GM23338 (cell line): ENCODE results near the gene CHPF. TPM values are rescaled to one million over a fixed set of nuclear protein-coding genes. Genes with fewer than 3 reads are reported as not detected.

Experiments
- ATAC-seq: fragments of 200-7000 bp; cut with Tn5 transposase; 3 replicates; pipeline ENCODE4 v1.9.1; 2020
- DNase-seq: peaks from one replicate; pipeline ENCODE4 v3.0.0-alpha.2; 2015; ENCODE audit warnings: low spot score
- H2AFZ ChIP-seq: fragments of 200-600 bp; sonication (generic); 2 replicates; pipeline ENCODE4 v1.8.0; 2016; ENCODE audit warnings: antibody characterized with exemption, mild to moderate bottlenecking, moderate library complexity
- H3F3A ChIP-seq: fragments of 200-600 bp; sonication (generic); replicated peaks from 2 replicates; pipeline ENCODE4 v1.8.0; 2017; ENCODE audit warnings: antibody characterized with exemption, mixed run types, low read depth
- H3K27ac ChIP-seq: fragments of 200-600 bp; sonication (generic); 2 replicates; pipeline ENCODE4 v1.6.1; 2016; ENCODE audit warnings: low read depth
- H3K27me3 ChIP-seq: fragments of 200-600 bp; sonication (generic); 2 replicates; pipeline ENCODE4 v1.8.0; 2016; ENCODE audit warnings: mild to moderate bottlenecking, mixed run types, moderate library complexity; ENCODE audit not compliant: insufficient read depth
- H3K36me3 ChIP-seq: fragments of 200-600 bp; sonication (generic); 2 replicates; pipeline ENCODE4 v1.8.0; 2016; ENCODE audit warnings: mild to moderate bottlenecking; ENCODE audit not compliant: insufficient read depth
- H3K4me1 ChIP-seq: fragments of 200-600 bp; sonication (generic); 2 replicates; pipeline ENCODE4 v1.8.0; 2016; ENCODE audit warnings: mild to moderate bottlenecking, moderate library complexity; ENCODE audit not compliant: insufficient read depth
- H3K4me2 ChIP-seq: fragments of 200-600 bp; sonication (generic); 2 replicates; pipeline ENCODE4 v1.7.1; 2017; ENCODE audit warnings: mixed run types
- H3K4me3 ChIP-seq: fragments of 200-600 bp; sonication (generic); 2 replicates; pipeline ENCODE4 v1.6.1; 2016; ENCODE audit warnings: mixed run types
- H3K79me2 ChIP-seq: fragments of 200-600 bp; sonication (generic); replicated peaks from 2 replicates; pipeline ENCODE4 v1.8.0; 2017; ENCODE audit warnings: mild to moderate bottlenecking; ENCODE audit not compliant: insufficient read depth
- H3K9me2 ChIP-seq: fragments of 200-600 bp; sonication (generic); 2 replicates; pipeline ENCODE4 v1.8.0; 2017; ENCODE audit not compliant: insufficient read depth
- H4K20me1 ChIP-seq: fragments of 200-600 bp; sonication (generic); replicated peaks from 2 replicates; pipeline ENCODE4 v1.8.0; 2017; ENCODE audit warnings: mild to moderate bottlenecking; ENCODE audit not compliant: insufficient read depth
- H3K27ac Mint-ChIP-seq: 2 replicates; pipeline ENCODE4 v1.8.0; 2020; ENCODE audit warnings: inconsistent platforms, mild to moderate bottlenecking, moderate library complexity, mixed read lengths
- H3K27me3 Mint-ChIP-seq: 3 replicates; pipeline ENCODE4 v1.8.0; 2022; ENCODE audit warnings: low read depth, mild to moderate bottlenecking, moderate library complexity, mixed read lengths, inconsistent platforms; ENCODE audit not compliant: insufficient read depth, poor library complexity
- H3K36me3 Mint-ChIP-seq: 3 replicates; pipeline ENCODE4 v1.8.0; 2021; ENCODE audit warnings: low read depth, mild to moderate bottlenecking, inconsistent platforms, moderate library complexity, mixed read lengths
- H3K4me1 Mint-ChIP-seq: 3 replicates; pipeline ENCODE4 v1.8.0; 2020; ENCODE audit warnings: mild to moderate bottlenecking, inconsistent platforms, mixed read lengths
- H3K4me3 Mint-ChIP-seq: 3 replicates; pipeline ENCODE4 v1.8.0; 2021; ENCODE audit warnings: moderate library complexity, mild to moderate bottlenecking, inconsistent platforms, mixed read lengths
- H3K9me3 Mint-ChIP-seq: 3 replicates; pipeline ENCODE4 v1.8.0; 2020; ENCODE audit warnings: moderate library complexity, mild to moderate bottlenecking, inconsistent platforms, mixed read lengths
- CREB1 ChIP-seq: fragments of 250-450 bp; sonication (Bioruptor Pico); IDR thresholded peaks from 2 replicates; pipeline ENCODE4 v1.5.0; 2020; ENCODE audit warnings: low read depth, mild to moderate bottlenecking, moderate library complexity
- EZH2 ChIP-seq: fragments of 200-600 bp; sonication (generic); IDR thresholded peaks from one replicate; pipeline ENCODE4 v1.8.0; 2017; ENCODE audit warnings: antibody characterized with exemption, mild to moderate bottlenecking, low read depth; ENCODE audit not compliant: unreplicated experiment
- EZH2phosphoT487 ChIP-seq: fragments of 200-600 bp; sonication (generic); IDR thresholded peaks from one replicate; pipeline ENCODE4 v1.8.1; 2018; ENCODE audit warnings: antibody characterized with exemption; ENCODE audit not compliant: unreplicated experiment
- NANOG ChIP-seq: IDR thresholded peaks from 2 replicates; pipeline ENCODE4 v1.6.1; 2016; ENCODE audit warnings: antibody characterized with exemption, borderline replicate concordance
- STAT1 ChIP-seq: IDR thresholded peaks from one replicate; pipeline ENCODE4 v1.6.1; 2016; ENCODE audit warnings: antibody characterized with exemption; ENCODE audit not compliant: unreplicated experiment
- ZNF114 ChIP-seq: fragments of 250-450 bp; sonication (Bioruptor Pico); IDR thresholded peaks from 2 replicates; pipeline ENCODE4 v1.5.0; 2020; ENCODE audit warnings: mild to moderate bottlenecking, moderate library complexity
- ZNF331 ChIP-seq: fragments of 250-450 bp; sonication (Bioruptor Pico); IDR thresholded peaks from 2 replicates; pipeline ENCODE4 v1.5.0; 2020; ENCODE audit warnings: low read depth, mild to moderate bottlenecking, moderate library complexity
- polyA plus RNA-seq: library from polyadenylated mRNA; unstranded; fragments of >200 nt; fragmentation: Nextera tagmentation; extraction: Ambion mirVana; gene quantifications from 2 replicates; pipeline ENCODE4 v1.2.1, GENCODE V29; 2016
- total RNA-seq: library from RNA; depleted of rRNA; stranded (reverse); fragments of >200 nt; shearing (Covaris generic); gene quantifications from 2 replicates; pipeline ENCODE4 v1.2.3, GENCODE V29; 2014
- TF ChIP-seq, protein P1 (sequence below): fragments of 250-450 bp; sonication (Bioruptor Pico); IDR thresholded peaks from 2 replicates; pipeline ENCODE4 v1.5.0; 2020; ENCODE audit warnings: mild to moderate bottlenecking, moderate library complexity
- TF ChIP-seq, protein P2 (sequence below), 2 experiments: fragments of 200-600 bp in 1 of 2; sonication (generic) in 1 of 2; conservative IDR thresholded peaks; 2 replicates each; pipeline versions ENCODE4 v1.5.1 to v1.6.1; 2016 to 2017; ENCODE audit warnings: antibody characterized with exemption in 2 of 2, low read depth in 2 of 2, mild to moderate bottlenecking in 2 of 2, moderate library complexity in 1 of 2
- TF ChIP-seq, protein P3 (sequence below): IDR thresholded peaks from 2 replicates; pipeline ENCODE4 v1.6.1; 2016; ENCODE audit warnings: antibody characterized with exemption

The CHPF gene
- total and polyA plus RNA-seq, 2 experiments from 2014 or later, result 36.5 to 252 TPM

DNA sequence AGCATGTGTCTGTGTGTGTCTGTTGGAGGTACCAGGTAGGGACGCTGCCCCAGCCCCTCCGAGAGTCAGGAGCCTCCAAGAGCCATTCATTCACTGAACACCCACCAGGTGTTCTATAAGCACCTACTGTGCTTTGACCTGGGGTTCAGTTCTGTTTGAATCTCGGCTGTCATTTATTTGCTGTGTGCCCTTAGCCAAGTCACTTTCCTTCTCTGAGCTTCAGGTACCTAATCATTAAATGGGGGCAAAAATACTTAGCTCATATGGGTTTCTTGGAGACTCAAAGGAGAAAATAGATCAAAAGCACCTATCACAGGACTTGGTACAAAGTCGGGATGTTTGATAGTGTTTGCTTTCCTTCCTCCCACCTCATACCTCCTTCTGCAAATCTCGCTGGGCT is 16.1 kb downstream of the CHPF start:
- H3K27me3 Mint-ChIP-seq, result peaks cover 43% of the 10 kb centered on the region
- TF ChIP-seq ZNF114 (CRISPR knock-in tag), result no peak
- TF ChIP-seq EZH2, result no peak
- Histone ChIP-seq H3F3A (peaks cover 16% of the 10 kb centered on the region), H3K27ac (no peak overlapping the region), H3K4me2 (no peak overlapping the region), H4K20me1 (no peaks in the 10 kb centered on the region), H3K9me2 (no peaks in the 10 kb centered on the region), H2AFZ (no peak overlapping the region), H3K4me1 (peaks cover 20% of the 10 kb centered on the region), H3K27me3 (peaks cover 39% of the 10 kb centered on the region), H3K79me2 (no peaks in the 10 kb centered on the region), H3K36me3 (no peaks in the 10 kb centered on the region; the same call in 1 of the 2 replicates), H3K4me3 (no peak overlapping the region)
- ATAC-seq (no peak), DNase-seq (no peak)
- no peaks in the 10 kb centered on the region; the same call in 2 of the 3 replicates for H3K36me3 Mint-ChIP-seq
- no peaks in the 10 kb centered on the region for H3K9me3 Mint-ChIP-seq
- peaks cover 46% of the 10 kb centered on the region for H3K4me1 Mint-ChIP-seq
- no peak overlapping the region for H3K4me3 Mint-ChIP-seq
- H3K27ac Mint-ChIP-seq, result no peak overlapping the region

DNA sequence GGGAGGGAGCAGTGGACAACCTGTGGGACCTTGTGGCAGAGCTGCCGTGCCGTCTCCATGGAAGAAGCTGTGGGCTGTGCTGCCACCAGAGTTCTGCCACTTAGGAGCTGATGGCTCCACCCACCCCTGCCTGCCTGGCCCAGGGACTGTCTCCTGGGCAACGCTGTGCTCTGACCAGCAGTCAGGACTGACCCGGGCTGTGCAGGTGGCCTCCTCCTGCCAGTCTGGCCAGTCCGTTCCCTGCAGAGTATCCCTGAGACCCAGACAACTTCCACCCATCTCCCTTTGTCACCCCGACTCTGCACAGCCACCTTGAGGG is 16.6 kb downstream of the CHPF start:
- H3K27me3 ChIP-seq, result peaks cover 39% of the 10 kb centered on the region
- H3K4me2 ChIP-seq, result no peak overlapping the region
- Mint-ChIP-seq H3K27ac (no peak overlapping the region), H3K4me3 (no peak overlapping the region), H3K36me3 (no peaks in the 10 kb centered on the region; the same call in 2 of the 3 replicates), H3K27me3 (peaks cover 42% of the 10 kb centered on the region), H3K4me1 (peaks cover 47% of the 10 kb centered on the region), H3K9me3 (no peaks in the 10 kb centered on the region)
- H3K27ac ChIP-seq, result no peak overlapping the region
- peaks cover 20% of the 10 kb centered on the region for H3K4me1 ChIP-seq
- no peaks in the 10 kb centered on the region; the same call in 1 of the 2 replicates for H3K36me3 ChIP-seq
- H3K4me3 ChIP-seq, result no peak overlapping the region
- H4K20me1 ChIP-seq, result no peaks in the 10 kb centered on the region
- H3K9me2 ChIP-seq, result no peaks in the 10 kb centered on the region
- ATAC-seq (no peak), DNase-seq (no peak)
- no peak overlapping the region for H2AFZ ChIP-seq
- H3K79me2 ChIP-seq, result no peaks in the 10 kb centered on the region
- peaks cover 17% of the 10 kb centered on the region for H3F3A ChIP-seq
- TF ChIP-seq, protein P1, sequence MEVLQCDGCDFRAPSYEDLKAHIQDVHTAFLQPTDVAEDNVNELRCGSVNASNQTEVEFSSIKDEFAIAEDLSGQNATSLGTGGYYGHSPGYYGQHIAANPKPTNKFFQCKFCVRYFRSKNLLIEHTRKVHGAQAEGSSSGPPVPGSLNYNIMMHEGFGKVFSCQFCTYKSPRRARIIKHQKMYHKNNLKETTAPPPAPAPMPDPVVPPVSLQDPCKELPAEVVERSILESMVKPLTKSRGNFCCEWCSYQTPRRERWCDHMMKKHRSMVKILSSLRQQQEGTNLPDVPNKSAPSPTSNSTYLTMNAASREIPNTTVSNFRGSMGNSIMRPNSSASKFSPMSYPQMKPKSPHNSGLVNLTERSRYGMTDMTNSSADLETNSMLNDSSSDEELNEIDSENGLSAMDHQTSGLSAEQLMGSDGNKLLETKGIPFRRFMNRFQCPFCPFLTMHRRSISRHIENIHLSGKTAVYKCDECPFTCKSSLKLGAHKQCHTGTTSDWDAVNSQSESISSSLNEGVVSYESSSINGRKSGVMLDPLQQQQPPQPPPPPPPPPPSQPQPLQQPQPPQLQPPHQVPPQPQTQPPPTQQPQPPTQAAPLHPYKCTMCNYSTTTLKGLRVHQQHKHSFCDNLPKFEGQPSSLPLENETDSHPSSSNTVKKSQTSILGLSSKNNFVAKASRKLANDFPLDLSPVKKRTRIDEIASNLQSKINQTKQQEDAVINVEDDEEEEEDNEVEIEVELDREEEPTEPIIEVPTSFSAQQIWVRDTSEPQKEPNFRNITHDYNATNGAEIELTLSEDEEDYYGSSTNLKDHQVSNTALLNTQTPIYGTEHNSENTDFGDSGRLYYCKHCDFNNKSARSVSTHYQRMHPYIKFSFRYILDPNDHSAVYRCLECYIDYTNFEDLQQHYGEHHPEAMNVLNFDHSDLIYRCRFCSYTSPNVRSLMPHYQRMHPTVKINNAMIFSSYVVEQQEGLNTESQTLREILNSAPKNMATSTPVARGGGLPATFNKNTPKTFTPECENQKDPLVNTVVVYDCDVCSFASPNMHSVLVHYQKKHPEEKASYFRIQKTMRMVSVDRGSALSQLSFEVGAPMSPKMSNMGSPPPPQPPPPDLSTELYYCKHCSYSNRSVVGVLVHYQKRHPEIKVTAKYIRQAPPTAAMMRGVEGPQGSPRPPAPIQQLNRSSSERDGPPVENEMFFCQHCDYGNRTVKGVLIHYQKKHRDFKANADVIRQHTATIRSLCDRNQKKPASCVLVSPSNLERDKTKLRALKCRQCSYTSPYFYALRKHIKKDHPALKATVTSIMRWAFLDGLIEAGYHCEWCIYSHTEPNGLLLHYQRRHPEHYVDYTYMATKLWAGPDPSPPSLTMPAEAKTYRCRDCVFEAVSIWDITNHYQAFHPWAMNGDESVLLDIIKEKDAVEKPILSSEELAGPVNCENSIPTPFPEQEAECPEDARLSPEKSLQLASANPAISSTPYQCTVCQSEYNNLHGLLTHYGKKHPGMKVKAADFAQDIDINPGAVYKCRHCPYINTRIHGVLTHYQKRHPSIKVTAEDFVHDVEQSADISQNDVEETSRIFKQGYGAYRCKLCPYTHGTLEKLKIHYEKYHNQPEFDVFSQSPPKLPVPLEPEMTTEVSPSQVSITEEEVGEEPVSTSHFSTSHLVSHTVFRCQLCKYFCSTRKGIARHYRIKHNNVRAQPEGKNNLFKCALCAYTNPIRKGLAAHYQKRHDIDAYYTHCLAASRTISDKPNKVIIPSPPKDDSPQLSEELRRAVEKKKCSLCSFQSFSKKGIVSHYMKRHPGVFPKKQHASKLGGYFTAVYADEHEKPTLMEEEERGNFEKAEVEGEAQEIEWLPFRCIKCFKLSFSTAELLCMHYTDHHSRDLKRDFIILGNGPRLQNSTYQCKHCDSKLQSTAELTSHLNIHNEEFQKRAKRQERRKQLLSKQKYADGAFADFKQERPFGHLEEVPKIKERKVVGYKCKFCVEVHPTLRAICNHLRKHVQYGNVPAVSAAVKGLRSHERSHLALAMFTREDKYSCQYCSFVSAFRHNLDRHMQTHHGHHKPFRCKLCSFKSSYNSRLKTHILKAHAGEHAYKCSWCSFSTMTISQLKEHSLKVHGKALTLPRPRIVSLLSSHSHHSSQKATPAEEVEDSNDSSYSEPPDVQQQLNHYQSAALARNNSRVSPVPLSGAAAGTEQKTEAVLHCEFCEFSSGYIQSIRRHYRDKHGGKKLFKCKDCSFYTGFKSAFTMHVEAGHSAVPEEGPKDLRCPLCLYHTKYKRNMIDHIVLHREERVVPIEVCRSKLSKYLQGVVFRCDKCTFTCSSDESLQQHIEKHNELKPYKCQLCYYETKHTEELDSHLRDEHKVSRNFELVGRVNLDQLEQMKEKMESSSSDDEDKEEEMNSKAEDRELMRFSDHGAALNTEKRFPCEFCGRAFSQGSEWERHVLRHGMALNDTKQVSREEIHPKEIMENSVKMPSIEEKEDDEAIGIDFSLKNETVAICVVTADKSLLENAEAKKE, result no peak
- TF ChIP-seq EZH2phosphoT487 (no peak), ZNF331 (CRISPR knock-in tag) (no peak), NANOG (no peak), ZNF114 (CRISPR knock-in tag) (no peak), CREB1 (no peak), STAT1 (no peak), EZH2 (no peak)
- TF ChIP-seq, protein P2, sequence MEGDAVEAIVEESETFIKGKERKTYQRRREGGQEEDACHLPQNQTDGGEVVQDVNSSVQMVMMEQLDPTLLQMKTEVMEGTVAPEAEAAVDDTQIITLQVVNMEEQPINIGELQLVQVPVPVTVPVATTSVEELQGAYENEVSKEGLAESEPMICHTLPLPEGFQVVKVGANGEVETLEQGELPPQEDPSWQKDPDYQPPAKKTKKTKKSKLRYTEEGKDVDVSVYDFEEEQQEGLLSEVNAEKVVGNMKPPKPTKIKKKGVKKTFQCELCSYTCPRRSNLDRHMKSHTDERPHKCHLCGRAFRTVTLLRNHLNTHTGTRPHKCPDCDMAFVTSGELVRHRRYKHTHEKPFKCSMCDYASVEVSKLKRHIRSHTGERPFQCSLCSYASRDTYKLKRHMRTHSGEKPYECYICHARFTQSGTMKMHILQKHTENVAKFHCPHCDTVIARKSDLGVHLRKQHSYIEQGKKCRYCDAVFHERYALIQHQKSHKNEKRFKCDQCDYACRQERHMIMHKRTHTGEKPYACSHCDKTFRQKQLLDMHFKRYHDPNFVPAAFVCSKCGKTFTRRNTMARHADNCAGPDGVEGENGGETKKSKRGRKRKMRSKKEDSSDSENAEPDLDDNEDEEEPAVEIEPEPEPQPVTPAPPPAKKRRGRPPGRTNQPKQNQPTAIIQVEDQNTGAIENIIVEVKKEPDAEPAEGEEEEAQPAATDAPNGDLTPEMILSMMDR (conservative IDR thresholded peaks at IDR 0.05; ENCODE audit: low read depth in 2 of 2), result no peak
- TF ChIP-seq, protein P3, sequence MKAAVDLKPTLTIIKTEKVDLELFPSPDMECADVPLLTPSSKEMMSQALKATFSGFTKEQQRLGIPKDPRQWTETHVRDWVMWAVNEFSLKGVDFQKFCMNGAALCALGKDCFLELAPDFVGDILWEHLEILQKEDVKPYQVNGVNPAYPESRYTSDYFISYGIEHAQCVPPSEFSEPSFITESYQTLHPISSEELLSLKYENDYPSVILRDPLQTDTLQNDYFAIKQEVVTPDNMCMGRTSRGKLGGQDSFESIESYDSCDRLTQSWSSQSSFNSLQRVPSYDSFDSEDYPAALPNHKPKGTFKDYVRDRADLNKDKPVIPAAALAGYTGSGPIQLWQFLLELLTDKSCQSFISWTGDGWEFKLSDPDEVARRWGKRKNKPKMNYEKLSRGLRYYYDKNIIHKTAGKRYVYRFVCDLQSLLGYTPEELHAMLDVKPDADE, result no peak
